BE2C (cell line): ENCODE results near the gene CDC42BPA.
A peak's percentile ranks its signal among the peaks of the same experiment; 100 is the strongest.
"Not testable (repeated sequence)": the region's sequence is repeated elsewhere in the genome, so short reads cannot be mapped to it uniquely, and the experiment has no call there.

Source experiments
- DNase-seq: peaks from one replicate; pipeline ENCODE4 v3.0.0-alpha.2; 2020
- H3K27me3 ChIP-seq: fragments of 250-450 bp; sonication (Bioruptor Pico); 2 replicates; pipeline ENCODE4 v1.5.1; 2020; ENCODE audit warnings: mild to moderate bottlenecking
- H3K36me3 ChIP-seq: fragments of 250-450 bp; sonication (Bioruptor Pico); 2 replicates; pipeline ENCODE4 v1.5.1; 2020; ENCODE audit warnings: mild to moderate bottlenecking
- H3K4me1 ChIP-seq: fragments of 250-450 bp; sonication (Bioruptor Pico); 2 replicates; pipeline ENCODE4 v1.5.1; 2020
- H3K4me3 ChIP-seq: 2 replicates; pipeline ENCODE4 v1.5.1; 2011; ENCODE audit warnings: low read depth, low read length
- H3K9me3 ChIP-seq: fragments of 250-450 bp; sonication (Bioruptor Pico); 2 replicates; pipeline ENCODE4 v1.5.1; 2020
- TF ChIP-seq, protein P1 (sequence below): IDR thresholded peaks from 2 replicates; pipeline ENCODE4 v1.5.1; 2012; ENCODE audit warnings: mild to moderate bottlenecking, low read depth, low read length

The CDC42BPA gene

DNA sequence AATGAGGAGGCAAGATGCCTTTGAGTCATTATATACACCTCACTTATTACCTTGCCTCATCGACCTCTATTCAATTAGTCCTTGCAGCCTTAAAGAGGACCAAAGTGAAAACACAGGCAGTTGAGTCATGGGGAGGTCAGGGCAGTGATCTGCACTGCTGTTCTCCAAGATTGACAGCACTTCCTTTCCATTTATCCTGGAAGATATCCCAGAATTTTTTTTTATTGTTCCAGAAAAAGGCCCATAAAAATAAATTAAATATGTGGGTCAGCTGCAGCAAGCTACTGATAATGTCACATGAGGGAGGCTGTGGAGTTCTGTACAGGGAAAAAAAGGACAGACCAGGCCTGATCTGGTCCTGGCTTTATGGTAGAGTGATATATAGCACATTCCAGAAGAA is 33.2 kb upstream of the CDC42BPA start:
- Histone ChIP-seq H3K27me3 (no peaks in the 10 kb centered on the region), H3K4me1 (peaks cover 20% of the 10 kb centered on the region), H3K9me3 (no peaks in the 10 kb centered on the region), H3K36me3 (no peaks in the 10 kb centered on the region), H3K4me3 (no peak overlapping the region)
- peak; percentile 40 for DNase-seq
- TF ChIP-seq, protein P1, sequence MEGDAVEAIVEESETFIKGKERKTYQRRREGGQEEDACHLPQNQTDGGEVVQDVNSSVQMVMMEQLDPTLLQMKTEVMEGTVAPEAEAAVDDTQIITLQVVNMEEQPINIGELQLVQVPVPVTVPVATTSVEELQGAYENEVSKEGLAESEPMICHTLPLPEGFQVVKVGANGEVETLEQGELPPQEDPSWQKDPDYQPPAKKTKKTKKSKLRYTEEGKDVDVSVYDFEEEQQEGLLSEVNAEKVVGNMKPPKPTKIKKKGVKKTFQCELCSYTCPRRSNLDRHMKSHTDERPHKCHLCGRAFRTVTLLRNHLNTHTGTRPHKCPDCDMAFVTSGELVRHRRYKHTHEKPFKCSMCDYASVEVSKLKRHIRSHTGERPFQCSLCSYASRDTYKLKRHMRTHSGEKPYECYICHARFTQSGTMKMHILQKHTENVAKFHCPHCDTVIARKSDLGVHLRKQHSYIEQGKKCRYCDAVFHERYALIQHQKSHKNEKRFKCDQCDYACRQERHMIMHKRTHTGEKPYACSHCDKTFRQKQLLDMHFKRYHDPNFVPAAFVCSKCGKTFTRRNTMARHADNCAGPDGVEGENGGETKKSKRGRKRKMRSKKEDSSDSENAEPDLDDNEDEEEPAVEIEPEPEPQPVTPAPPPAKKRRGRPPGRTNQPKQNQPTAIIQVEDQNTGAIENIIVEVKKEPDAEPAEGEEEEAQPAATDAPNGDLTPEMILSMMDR: no peak

DNA sequence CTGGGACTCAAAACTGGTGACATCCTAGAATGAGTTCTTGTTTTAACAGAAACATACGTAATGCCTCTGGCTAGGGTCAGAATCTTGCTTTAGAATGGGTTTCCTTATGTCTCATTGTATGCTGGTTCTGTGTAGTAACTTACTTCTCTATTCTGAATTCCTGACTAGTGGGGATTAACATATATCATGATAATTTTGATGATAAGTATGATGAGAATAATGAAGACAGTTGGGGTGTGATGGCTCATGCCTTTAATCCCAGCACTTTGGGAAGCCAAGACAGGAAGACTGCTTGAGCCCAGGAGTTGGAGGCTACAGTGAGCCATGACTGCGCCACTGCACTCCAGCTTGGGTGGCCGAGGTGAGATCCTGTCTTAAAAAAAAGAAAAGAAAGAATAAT is 31.7 kb upstream of the CDC42BPA start:
- H3K4me3 ChIP-seq: no peak overlapping the region
- TF ChIP-seq, protein P1: no peak
- H3K27me3 ChIP-seq: no peaks in the 10 kb centered on the region
- no peak for DNase-seq
- H3K4me1 ChIP-seq: peaks cover 20% of the 10 kb centered on the region
- H3K36me3 ChIP-seq: no peaks in the 10 kb centered on the region
- no peaks in the 10 kb centered on the region for H3K9me3 ChIP-seq

DNA sequence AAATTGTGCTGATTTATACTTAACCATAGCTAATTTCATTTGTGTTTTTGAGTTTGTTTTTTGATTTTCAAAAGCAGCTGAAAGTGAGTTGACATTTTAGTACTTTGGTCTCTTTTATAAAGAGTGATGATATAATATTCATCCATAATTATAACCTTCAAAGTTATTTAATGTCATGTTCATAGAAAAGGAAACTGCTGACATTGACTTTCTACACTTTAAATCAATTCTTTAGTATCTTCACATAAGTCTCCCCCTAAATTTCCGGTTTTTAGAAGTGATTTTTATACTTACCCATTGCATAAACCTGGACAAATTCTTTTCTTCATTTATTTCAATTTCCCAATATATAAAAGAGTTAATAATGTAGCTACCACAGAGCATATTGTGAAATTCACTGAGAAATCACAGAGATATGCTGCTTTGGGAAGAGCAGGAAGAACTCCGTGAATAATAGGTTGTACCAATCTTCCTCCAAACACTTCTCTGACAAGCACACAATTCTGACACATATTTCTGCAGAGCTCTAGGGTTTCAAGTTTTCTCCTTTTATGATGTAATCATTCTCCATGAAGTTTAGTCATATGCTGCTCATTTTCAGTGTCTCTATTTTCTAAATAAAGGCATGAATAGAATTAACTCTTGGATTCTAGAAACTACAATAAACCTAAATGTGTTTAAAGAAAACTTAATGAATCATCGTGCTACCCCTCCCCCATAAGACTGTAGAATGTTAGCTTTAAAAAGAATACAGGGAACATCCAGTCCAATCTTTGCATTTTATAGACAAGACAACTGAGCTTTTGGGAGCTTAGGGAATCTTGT is 25.6 kb upstream of the CDC42BPA start:
- Histone ChIP-seq H3K4me3 (no peak overlapping the region), H3K36me3 (no peaks in the 10 kb centered on the region), H3K9me3 (no peaks in the 10 kb centered on the region), H3K27me3 (no peaks in the 10 kb centered on the region), H3K4me1 (no peaks in the 10 kb centered on the region)
- DNase-seq: no peak
- TF ChIP-seq, protein P1: no peak

DNA sequence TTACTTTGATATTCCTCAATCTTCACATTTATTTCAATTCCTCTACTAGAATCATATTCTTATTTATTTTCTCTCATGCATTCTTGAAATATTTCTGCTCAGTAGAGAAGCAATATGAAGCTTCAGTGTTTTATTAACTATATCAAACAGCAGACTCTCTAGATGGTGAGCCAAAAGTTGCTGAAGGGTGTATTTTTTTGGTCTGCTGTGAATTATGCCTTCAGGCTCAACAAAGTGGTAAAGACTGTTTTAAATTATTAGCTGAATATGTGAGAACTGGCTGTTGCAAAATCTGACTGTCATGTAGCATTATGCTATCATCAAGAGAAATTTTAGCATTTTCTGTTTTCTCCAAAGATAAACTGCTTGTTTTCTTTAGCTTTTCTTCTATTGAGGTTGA is 24.9 kb upstream of the CDC42BPA start:
- TF ChIP-seq, protein P1: no peak
- Histone ChIP-seq H3K4me3 (no peak overlapping the region), H3K36me3 (no peaks in the 10 kb centered on the region), H3K9me3 (no peaks in the 10 kb centered on the region), H3K27me3 (no peaks in the 10 kb centered on the region), H3K4me1 (no peaks in the 10 kb centered on the region)
- DNase-seq: no peak

DNA sequence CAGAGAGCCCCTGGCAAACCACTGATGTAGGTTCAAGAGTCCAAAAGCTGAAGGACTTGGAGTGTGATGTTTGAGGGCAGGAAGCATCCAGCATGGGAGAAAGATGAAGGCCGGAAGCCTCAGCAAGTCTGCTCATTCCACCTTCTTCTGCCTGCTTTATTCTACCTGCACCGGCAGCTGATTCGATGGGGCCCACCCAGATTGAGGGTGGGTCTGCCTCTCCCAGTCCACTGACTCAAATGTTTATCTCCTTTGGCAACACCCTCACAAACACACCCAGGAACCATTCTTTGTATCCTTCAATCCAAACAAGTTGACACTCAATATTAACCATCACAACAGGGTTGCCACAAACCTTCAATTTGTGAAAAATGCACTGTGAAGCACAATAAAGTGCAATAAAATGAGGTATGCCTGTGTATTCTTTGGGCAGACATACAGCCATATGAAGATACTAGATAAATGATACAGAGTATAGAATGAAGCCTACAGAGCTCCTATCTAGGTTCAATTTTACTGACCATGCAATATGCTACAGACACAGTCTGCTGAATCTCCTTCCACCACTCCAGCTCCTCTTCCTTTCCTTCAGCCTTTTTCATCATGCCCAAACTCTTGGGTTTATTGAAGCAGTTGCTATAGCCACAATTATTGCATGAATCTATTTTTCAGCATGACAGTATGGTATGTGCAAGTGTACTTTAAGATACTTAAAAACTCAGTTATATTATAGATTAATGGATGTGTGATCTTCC is 24.0 kb upstream of the CDC42BPA start:
- TF ChIP-seq, protein P1: no peak
- H3K4me3 ChIP-seq: no peak overlapping the region

DNA sequence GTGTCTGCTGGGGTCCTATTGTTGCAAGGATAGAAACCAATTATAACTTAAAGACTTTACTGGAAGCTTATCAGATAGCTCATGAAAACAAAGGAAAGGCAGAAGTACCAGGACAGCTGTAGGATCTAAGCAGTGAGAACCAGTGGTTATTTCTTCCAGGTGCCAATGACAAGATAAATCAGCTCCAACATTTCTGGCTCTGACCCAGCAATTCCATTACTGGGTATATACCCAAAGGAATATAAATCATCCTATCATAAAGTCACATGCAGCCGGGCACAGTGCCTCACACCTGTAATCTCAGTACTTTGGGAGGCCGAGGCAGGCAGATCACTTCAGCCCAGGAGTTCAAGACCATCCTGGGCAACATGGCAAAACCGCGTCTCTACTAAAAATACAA is 17.8 kb upstream of the CDC42BPA start:
- not testable (repeated sequence) for H3K36me3 ChIP-seq, H3K27me3 ChIP-seq, H3K4me3 ChIP-seq, H3K4me1 ChIP-seq, H3K9me3 ChIP-seq
- peak; percentile 76 for DNase-seq

More for the DNA sequence above, 24.0 kb upstream of the CDC42BPA start:
- Histone ChIP-seq H3K27me3 (no peaks in the 10 kb centered on the region), H3K9me3 (no peaks in the 10 kb centered on the region), H3K36me3 (no peaks in the 10 kb centered on the region), H3K4me1 (no peaks in the 10 kb centered on the region)
- DNase-seq: no peak
